HepG2 (cell line): ENCODE data around the gene ELP1. TPM values are rescaled to one million over a fixed set of nuclear protein-coding genes. Genes with fewer than 3 reads are reported as not detected.

Experiments used
- CREB1 ChIP-seq, 2 experiments: fragments of 450-650 bp in 1 of 2; IDR thresholded peaks; 2 replicates each; pipeline ENCODE4 v1.6.1; 2016 to 2017; ENCODE audit warnings: control low read depth in 1 of 2, mild to moderate bottlenecking in 1 of 2, missing compliant biosample characterization in 1 of 2, missing genetic modification characterization in 1 of 2
- DMAP1 ChIP-seq: IDR thresholded peaks from 2 replicates; pipeline ENCODE4 v1.6.1; 2016
- EP300 ChIP-seq, 3 experiments: sonication (generic) in 1 of 3; formaldehyde crosslinking in 1 of 3; IDR thresholded peaks; 2 replicates each; pipeline versions ENCODE4 v1.5.1 to v1.6.1; 2011 to 2020; ENCODE audit warnings: low read depth in 2 of 3, low read length in 2 of 3, borderline replicate concordance in 1 of 3, improper control_type of control experiment in 1 of 3, mild to moderate bottlenecking in 1 of 3, missing genetic modification reagents in 1 of 3, moderate library complexity in 1 of 3
- FOXA3 ChIP-seq: IDR thresholded peaks from 2 replicates; pipeline ENCODE4 v1.6.1; 2016; ENCODE audit warnings: missing genetic modification reagents, missing compliant biosample characterization
- FOXP1 ChIP-seq, 2 experiments: fragments of 450-650 bp in 1 of 2; IDR thresholded peaks; 2 replicates each; pipeline ENCODE4 v1.6.1; 2017 to 2018; ENCODE audit warnings: antibody characterized with exemption in 1 of 2
- HOXA3 ChIP-seq: sonication (generic); formaldehyde crosslinking; IDR thresholded peaks from 2 replicates; pipeline ENCODE4 v1.5.0; 2020; ENCODE audit warnings: missing genetic modification reagents
- KAT7 ChIP-seq: IDR thresholded peaks from 2 replicates; pipeline ENCODE4 v1.6.1; 2018; ENCODE audit warnings: borderline replicate concordance, missing compliant biosample characterization
- MED13 ChIP-seq: sonication (generic); formaldehyde crosslinking; IDR thresholded peaks from 2 replicates; pipeline ENCODE4 v1.5.0; 2020; ENCODE audit warnings: missing genetic modification reagents
- NCOA2 ChIP-seq: sonication (generic); formaldehyde crosslinking; IDR thresholded peaks from 2 replicates; pipeline ENCODE4 v1.8.0; 2022; ENCODE audit warnings: inconsistent platforms
- POLR2G ChIP-seq: fragments of 200-400 bp; formaldehyde crosslinking; IDR thresholded peaks from 2 replicates; pipeline ENCODE4 v1.6.1; 2018; ENCODE audit warnings: mild to moderate bottlenecking, low read depth, low read length, moderate library complexity
- RXRB ChIP-seq: IDR thresholded peaks from 2 replicates; pipeline ENCODE4 v1.6.1; 2016; ENCODE audit warnings: borderline replicate concordance, missing genetic modification reagents, missing compliant biosample characterization
- SIN3A ChIP-seq: IDR thresholded peaks from 2 replicates; pipeline ENCODE4 v1.6.1; 2011; ENCODE audit warnings: low read depth, mild to moderate bottlenecking, control low read depth, low read length, borderline replicate concordance
- YY1 ChIP-seq: IDR thresholded peaks from 2 replicates; pipeline ENCODE4 v1.6.1; 2011; ENCODE audit warnings: low read length, low read depth, moderate library complexity, mild to moderate bottlenecking; ENCODE audit not compliant: insufficient read depth, insufficient replicate concordance
- ZNF121 ChIP-seq: sonication (generic); formaldehyde crosslinking; IDR thresholded peaks from 2 replicates; pipeline ENCODE4 v1.5.0; 2020; ENCODE audit warnings: mild to moderate bottlenecking, missing genetic modification reagents
- ZNF263 ChIP-seq: sonication (generic); formaldehyde crosslinking; IDR thresholded peaks from 2 replicates; pipeline ENCODE4 v1.4.0; 2020; ENCODE audit warnings: missing genetic modification reagents
- ZNF44 ChIP-seq: sonication (generic); formaldehyde crosslinking; IDR thresholded peaks from 2 replicates; pipeline ENCODE4 v1.5.1; 2020; ENCODE audit warnings: mild to moderate bottlenecking, missing genetic modification reagents
- polyA plus RNA-seq, 8 experiments: library from polyadenylated mRNA; depleted of rRNA in 3 of 8; stranded (reverse) in 7 of 8; unstranded in 1 of 8; fragments of >200 nt; fragmentation: Illumina TruSeq in 4 of 8; extraction: Trizol in 4 of 8; gene quantifications; 2 replicates each; pipeline versions ENCODE4 v1.2.1 to v1.2.3, GENCODE V29; 2011 to 2016; ENCODE audit warnings: low read depth in 4 of 8, missing spikeins in 1 of 8, mixed read lengths in 1 of 8; ENCODE audit not compliant: insufficient read depth in 1 of 8
- total RNA-seq, 5 experiments: library from RNA; depleted of rRNA; stranded (reverse); fragments of >200 nt; fragmentation: Illumina TruSeq; extraction: Trizol; gene quantifications; 2 replicates each; pipeline ENCODE4 v1.2.3, GENCODE V29; 2016; ENCODE audit warnings: low read depth in 1 of 5
- TF ChIP-seq, protein P1 (sequence below): IDR thresholded peaks from 2 replicates; pipeline ENCODE4 v1.6.1; 2012; ENCODE audit warnings: inconsistent platforms
- TF ChIP-seq, protein P2 (sequence below): sonication (generic); formaldehyde crosslinking; IDR thresholded peaks from 2 replicates; pipeline ENCODE4 v1.4.0; 2020; ENCODE audit warnings: missing genetic modification reagents
- TF ChIP-seq, protein P3 (sequence below): IDR thresholded peaks from 2 replicates; pipeline ENCODE4 v1.4.0; 2020; ENCODE audit warnings: mild to moderate bottlenecking, missing genetic modification reagents
- TF ChIP-seq, protein P4 (sequence below): sonication (generic); formaldehyde crosslinking; IDR thresholded peaks from 2 replicates; pipeline ENCODE4 v1.4.0; 2020; ENCODE audit warnings: missing genetic modification reagents

Gene ELP1
- total and polyA plus RNA-seq, 2 of the 13 experiments (the other 11 are each of a cell fraction or from before 2014, with no cell fraction given): 157 to 275 TPM

DNA sequence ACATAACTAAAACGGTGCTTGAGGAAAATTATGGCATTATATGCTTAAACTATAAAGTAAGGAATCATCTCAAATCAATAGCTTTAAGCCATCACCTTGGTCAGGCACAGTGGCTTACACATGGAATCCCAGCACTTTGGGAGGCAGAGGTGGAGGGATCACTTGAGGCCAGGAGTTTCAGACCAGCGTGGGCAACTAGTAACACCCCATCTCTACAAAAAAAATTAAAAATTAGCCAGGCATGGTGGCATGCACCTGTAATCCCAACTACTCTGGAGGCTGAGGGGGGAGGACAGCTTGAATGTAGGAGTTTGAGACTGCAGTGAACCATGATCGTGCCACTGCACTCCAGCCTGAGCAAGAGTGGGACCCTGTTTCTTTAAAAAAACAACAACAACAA lies 49.2 kb downstream of the ELP1 start (continued):
- TF ChIP-seq, protein P1, sequence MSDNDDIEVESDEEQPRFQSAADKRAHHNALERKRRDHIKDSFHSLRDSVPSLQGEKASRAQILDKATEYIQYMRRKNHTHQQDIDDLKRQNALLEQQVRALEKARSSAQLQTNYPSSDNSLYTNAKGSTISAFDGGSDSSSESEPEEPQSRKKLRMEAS: peak; percentile 56
- TF ChIP-seq POLR2G: peak; percentile 86
- TF ChIP-seq DMAP1 (CRISPR knock-in tag): no peak
- TF ChIP-seq FOXP1 (IDR thresholded peaks at IDR 0.05): no peak
- TF ChIP-seq FOXP1 (CRISPR knock-in tag; IDR thresholded peaks at IDR 0.05): peak; percentile 17; the same call in 1 of the 2 replicates
- TF ChIP-seq, protein P2, sequence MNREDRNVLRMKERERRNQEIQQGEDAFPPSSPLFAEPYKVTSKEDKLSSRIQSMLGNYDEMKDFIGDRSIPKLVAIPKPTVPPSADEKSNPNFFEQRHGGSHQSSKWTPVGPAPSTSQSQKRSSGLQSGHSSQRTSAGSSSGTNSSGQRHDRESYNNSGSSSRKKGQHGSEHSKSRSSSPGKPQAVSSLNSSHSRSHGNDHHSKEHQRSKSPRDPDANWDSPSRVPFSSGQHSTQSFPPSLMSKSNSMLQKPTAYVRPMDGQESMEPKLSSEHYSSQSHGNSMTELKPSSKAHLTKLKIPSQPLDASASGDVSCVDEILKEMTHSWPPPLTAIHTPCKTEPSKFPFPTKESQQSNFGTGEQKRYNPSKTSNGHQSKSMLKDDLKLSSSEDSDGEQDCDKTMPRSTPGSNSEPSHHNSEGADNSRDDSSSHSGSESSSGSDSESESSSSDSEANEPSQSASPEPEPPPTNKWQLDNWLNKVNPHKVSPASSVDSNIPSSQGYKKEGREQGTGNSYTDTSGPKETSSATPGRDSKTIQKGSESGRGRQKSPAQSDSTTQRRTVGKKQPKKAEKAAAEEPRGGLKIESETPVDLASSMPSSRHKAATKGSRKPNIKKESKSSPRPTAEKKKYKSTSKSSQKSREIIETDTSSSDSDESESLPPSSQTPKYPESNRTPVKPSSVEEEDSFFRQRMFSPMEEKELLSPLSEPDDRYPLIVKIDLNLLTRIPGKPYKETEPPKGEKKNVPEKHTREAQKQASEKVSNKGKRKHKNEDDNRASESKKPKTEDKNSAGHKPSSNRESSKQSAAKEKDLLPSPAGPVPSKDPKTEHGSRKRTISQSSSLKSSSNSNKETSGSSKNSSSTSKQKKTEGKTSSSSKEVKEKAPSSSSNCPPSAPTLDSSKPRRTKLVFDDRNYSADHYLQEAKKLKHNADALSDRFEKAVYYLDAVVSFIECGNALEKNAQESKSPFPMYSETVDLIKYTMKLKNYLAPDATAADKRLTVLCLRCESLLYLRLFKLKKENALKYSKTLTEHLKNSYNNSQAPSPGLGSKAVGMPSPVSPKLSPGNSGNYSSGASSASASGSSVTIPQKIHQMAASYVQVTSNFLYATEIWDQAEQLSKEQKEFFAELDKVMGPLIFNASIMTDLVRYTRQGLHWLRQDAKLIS (CRISPR knock-in tag): peak; percentile 80
- peak; percentile 67; the same call in 1 of the 2 replicates for TF ChIP-seq MED13 (CRISPR knock-in tag)
- TF ChIP-seq RXRB (CRISPR knock-in tag): peak; percentile 47; the same call in 1 of the 2 replicates
- TF ChIP-seq KAT7 (CRISPR knock-in tag): 0 out of 2 replicates have a peak, but pooled peaks have one; percentile 79
- peak; percentile 9 for TF ChIP-seq YY1
- peak; percentile 50; the same call in 1 of the 2 replicates for TF ChIP-seq SIN3A
- TF ChIP-seq, protein P3, sequence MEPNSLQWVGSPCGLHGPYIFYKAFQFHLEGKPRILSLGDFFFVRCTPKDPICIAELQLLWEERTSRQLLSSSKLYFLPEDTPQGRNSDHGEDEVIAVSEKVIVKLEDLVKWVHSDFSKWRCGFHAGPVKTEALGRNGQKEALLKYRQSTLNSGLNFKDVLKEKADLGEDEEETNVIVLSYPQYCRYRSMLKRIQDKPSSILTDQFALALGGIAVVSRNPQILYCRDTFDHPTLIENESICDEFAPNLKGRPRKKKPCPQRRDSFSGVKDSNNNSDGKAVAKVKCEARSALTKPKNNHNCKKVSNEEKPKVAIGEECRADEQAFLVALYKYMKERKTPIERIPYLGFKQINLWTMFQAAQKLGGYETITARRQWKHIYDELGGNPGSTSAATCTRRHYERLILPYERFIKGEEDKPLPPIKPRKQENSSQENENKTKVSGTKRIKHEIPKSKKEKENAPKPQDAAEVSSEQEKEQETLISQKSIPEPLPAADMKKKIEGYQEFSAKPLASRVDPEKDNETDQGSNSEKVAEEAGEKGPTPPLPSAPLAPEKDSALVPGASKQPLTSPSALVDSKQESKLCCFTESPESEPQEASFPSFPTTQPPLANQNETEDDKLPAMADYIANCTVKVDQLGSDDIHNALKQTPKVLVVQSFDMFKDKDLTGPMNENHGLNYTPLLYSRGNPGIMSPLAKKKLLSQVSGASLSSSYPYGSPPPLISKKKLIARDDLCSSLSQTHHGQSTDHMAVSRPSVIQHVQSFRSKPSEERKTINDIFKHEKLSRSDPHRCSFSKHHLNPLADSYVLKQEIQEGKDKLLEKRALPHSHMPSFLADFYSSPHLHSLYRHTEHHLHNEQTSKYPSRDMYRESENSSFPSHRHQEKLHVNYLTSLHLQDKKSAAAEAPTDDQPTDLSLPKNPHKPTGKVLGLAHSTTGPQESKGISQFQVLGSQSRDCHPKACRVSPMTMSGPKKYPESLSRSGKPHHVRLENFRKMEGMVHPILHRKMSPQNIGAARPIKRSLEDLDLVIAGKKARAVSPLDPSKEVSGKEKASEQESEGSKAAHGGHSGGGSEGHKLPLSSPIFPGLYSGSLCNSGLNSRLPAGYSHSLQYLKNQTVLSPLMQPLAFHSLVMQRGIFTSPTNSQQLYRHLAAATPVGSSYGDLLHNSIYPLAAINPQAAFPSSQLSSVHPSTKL (CRISPR knock-in tag): peak; percentile 52; the same call in 1 of the 2 replicates
- no peak for TF ChIP-seq ZNF44
- peak; percentile 23; the same call in 1 of the 2 replicates for TF ChIP-seq FOXA3
- peak in 1 of 2 experiments; percentile 39; a peak in 1 of 4 replicates for TF ChIP-seq EP300 (IDR thresholded peaks at IDR 0.05; ENCODE audit: low read depth in 2 of 2, low read length in 2 of 2)
- no peak for TF ChIP-seq EP300 (CRISPR knock-in tag; IDR thresholded peaks at IDR 0.05; ENCODE audit: borderline replicate concordance)
- TF ChIP-seq CREB1 (IDR thresholded peaks at IDR 0.05): no peak
- 0 out of 2 replicates have a peak, but pooled peaks have one; percentile 23 for TF ChIP-seq CREB1 (CRISPR knock-in tag; IDR thresholded peaks at IDR 0.05)
- peak; percentile 42 for TF ChIP-seq ZNF263
- TF ChIP-seq HOXA3 (CRISPR knock-in tag): peak; percentile 26; the same call in 1 of the 2 replicates
- TF ChIP-seq, protein P4, sequence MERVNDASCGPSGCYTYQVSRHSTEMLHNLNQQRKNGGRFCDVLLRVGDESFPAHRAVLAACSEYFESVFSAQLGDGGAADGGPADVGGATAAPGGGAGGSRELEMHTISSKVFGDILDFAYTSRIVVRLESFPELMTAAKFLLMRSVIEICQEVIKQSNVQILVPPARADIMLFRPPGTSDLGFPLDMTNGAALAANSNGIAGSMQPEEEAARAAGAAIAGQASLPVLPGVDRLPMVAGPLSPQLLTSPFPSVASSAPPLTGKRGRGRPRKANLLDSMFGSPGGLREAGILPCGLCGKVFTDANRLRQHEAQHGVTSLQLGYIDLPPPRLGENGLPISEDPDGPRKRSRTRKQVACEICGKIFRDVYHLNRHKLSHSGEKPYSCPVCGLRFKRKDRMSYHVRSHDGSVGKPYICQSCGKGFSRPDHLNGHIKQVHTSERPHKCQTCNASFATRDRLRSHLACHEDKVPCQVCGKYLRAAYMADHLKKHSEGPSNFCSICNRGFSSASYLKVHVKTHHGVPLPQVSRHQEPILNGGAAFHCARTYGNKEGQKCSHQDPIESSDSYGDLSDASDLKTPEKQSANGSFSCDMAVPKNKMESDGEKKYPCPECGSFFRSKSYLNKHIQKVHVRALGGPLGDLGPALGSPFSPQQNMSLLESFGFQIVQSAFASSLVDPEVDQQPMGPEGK (CRISPR knock-in tag): peak; percentile 54
- peak; percentile 21; the same call in 1 of the 2 replicates for TF ChIP-seq ZNF121 (CRISPR knock-in tag)
- TF ChIP-seq NCOA2 (CRISPR knock-in tag): peak; percentile 39; the same call in 1 of the 2 replicates
